ENCODE data around the gene GDPD3.

- TF ChIP-seq TFE3 (CRISPR knock-in tag; IDR thresholded peaks at IDR 0.05) (no peak), SP2 (CRISPR knock-in tag; IDR thresholded peaks at IDR 0.05) (no peak), ZHX1 (CRISPR knock-in tag; IDR thresholded peaks at IDR 0.05; ENCODE audit: low read depth) (no peak)
Observed at GRCh38 chr16:30131869-30132475, 18.6 kb upstream of the GDPD3 start.

Data from HepG2 (cell line).